ENCODE measurements around the gene PPP2R2C.

PPP2R2C gene

DNA sequence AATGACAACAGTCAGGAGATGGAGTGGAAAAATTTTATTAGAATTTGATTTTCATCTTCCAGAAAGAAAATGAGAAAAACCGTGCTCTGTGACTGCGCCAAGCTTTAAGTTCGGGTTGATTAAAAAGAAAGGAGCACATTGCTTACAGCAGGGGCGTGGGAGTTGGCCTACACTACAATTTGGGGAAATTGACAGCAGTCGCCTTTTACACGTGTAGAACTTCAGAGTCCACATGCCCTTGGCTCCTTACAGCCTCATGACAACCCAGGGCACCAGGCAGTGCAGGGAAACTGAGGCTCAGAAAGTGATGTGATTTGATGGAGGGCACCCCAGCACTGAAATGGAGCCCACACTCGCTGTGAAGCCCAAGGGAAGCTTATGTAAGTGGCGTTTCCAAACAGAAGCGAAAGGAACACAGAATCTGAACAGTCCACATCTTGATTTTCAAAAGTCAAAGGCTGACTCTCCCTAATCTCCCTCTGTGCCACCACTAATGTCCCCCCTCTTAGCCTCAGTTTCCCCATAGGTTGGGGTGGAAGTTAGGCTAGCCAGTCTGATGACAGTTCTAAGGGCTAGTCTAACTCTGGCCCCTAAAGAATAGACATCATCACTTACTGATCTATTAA lies 5.5 kb downstream of the PPP2R2C start:
- Histone ChIP-seq H3K9ac (ENCODE audit: low read depth, low read length) (no peak overlapping the region), H3K9me3 (ENCODE audit: control insufficient read depth, insufficient read depth, low read length) (no peaks in the 10 kb centered on the region), H3K27me3 (ENCODE audit: control insufficient read depth, insufficient read depth, low read length) (peaks cover 42% of the 10 kb centered on the region), H3K27ac (ENCODE audit: low read depth, low read length) (no peak overlapping the region), H3K36me3 (ENCODE audit: control insufficient read depth, insufficient read depth, low read length) (no peaks in the 10 kb centered on the region), H3K4me3 (ENCODE audit: low read depth, low read length) (no peak overlapping the region), H3K4me1 (ENCODE audit: control insufficient read depth, insufficient read depth, low read length) (peaks cover 10% of the 10 kb centered on the region)

DNA sequence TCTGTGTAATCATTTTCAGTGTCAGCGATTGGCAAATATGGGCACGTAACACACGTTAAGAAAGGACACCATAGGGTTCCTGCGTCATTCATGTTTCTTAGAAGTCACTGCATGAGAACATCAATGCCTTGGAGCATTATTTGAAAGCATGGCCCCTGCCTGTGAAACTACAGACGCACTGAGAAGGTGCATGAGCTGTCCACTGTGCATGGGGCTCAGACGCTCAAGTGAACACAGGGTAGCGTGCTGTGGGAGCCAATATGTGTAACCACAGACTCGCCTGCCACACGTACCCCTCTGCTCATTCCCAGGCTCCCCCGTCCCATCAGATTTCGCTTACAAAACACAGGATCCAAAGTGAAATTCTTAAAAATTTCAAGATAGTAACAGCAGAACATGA lies 6.5 kb downstream of the PPP2R2C start:
- no peak overlapping the region for H3K4me3 ChIP-seq (ENCODE audit: low read depth, low read length)
- no peaks in the 10 kb centered on the region for H3K36me3 ChIP-seq (ENCODE audit: control insufficient read depth, insufficient read depth, low read length)
- no peaks in the 10 kb centered on the region for H3K9me3 ChIP-seq (ENCODE audit: control insufficient read depth, insufficient read depth, low read length)
- H3K4me1 ChIP-seq (ENCODE audit: control insufficient read depth, insufficient read depth, low read length) = peaks cover 10% of the 10 kb centered on the region
- H3K9ac ChIP-seq (ENCODE audit: low read depth, low read length) = no peak overlapping the region
- H3K27me3 ChIP-seq (ENCODE audit: control insufficient read depth, insufficient read depth, low read length) = peaks cover 34% of the 10 kb centered on the region
- no peak overlapping the region for H3K27ac ChIP-seq (ENCODE audit: low read depth, low read length)

DNA sequence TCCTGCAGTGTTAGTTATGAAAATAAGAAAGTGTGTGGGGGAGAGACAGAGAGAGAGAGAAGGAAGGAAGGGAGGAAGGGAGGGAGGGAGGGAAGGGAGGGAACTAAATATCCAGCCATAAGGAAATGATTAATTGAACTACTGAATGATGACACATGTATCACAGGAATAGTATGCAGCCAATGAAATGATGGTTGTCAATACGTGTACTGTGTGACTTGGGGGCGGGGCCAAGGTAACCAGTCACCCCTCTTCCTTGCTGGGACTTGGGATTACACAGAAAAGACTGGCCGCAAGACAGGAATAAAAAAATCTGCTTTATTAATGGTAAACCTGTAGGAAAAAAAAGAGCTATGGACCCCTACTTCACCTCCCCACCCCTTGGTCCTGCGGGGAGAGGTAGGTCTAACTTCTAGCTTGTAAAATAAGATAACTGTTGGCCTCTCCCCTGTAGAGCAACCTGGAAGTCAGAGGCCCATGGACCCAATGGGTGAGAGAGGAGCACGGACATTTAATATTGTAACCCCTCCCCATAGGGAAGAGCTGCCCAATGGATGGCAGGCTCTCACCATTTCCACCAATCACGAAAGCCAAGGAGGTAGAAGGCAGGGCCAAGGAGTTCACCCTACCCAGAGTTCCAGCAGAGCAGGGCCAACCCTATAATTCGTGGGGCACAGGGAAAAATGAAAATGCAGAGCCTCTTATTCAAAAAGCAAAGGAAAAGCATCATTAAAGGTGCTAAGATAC lies 7.4 kb downstream of the PPP2R2C start:
- no peak overlapping the region for H3K4me3 ChIP-seq (ENCODE audit: low read depth, low read length)
- H3K27me3 ChIP-seq (ENCODE audit: control insufficient read depth, insufficient read depth, low read length) = peaks cover 24% of the 10 kb centered on the region

DNA sequence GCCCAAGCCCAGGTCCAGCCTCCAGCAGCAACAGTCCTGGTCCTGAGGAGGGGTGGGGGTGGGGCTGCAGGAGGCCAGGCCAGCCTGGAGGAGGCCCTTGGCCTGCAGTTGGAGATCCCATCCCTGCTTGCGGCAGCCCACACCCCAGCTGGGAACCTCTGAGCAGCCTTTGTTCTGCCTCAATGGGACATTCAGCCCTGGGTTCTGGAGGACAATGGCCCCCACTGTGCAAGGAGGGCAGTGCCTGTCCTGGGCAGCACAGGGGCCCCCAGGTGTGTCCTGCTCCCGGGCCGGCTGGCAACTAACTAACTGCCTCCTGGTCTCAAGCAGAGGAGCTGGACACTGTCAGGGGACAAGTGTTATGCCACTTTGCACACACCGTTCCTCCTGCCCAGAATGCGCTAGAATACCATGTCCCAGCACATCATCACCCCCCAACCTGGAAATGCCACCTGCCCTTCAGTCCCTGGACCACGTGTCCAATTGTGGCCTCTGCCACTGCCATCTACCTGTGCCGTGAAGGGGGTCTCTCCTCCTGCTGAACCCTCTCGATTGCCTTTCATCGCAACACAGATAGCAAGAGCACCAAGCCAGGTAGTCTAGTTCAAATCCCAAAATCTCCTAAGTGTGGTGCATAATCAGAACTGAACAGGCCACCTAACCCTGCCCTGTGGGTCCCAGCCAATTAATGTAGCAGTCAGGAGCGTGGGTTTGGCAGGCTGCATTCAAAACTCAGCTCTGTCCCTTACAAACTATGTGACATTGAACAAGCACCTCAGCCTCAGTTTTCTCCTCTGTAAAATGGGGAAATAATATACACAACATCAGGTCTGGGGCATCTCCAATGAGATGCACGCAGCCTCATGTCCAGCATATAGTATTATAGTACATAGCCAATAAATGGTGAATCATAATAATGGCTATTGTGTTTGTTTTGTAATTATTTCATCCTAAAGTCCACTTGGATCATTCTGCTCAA lies 8.8 kb downstream of the PPP2R2C start:
- peaks cover 11% of the 10 kb centered on the region for H3K27me3 ChIP-seq (ENCODE audit: control insufficient read depth, insufficient read depth, low read length)
- H3K4me3 ChIP-seq (ENCODE audit: low read depth, low read length) = no peak overlapping the region
- no peak overlapping the region for H3K27ac ChIP-seq (ENCODE audit: low read depth, low read length)
- H3K36me3 ChIP-seq (ENCODE audit: control insufficient read depth, insufficient read depth, low read length) = no peaks in the 10 kb centered on the region
- no peaks in the 10 kb centered on the region for H3K9me3 ChIP-seq (ENCODE audit: control insufficient read depth, insufficient read depth, low read length)
- no peak overlapping the region for H3K9ac ChIP-seq (ENCODE audit: low read depth, low read length)
- peaks cover 7% of the 10 kb centered on the region for H3K4me1 ChIP-seq (ENCODE audit: control insufficient read depth, insufficient read depth, low read length)

More for the DNA sequence above, 7.4 kb downstream of the PPP2R2C start:
- Histone ChIP-seq H3K4me1 (ENCODE audit: control insufficient read depth, insufficient read depth, low read length) (peaks cover 7% of the 10 kb centered on the region), H3K9ac (ENCODE audit: low read depth, low read length) (no peak overlapping the region), H3K9me3 (ENCODE audit: control insufficient read depth, insufficient read depth, low read length) (no peaks in the 10 kb centered on the region), H3K27ac (ENCODE audit: low read depth, low read length) (no peak overlapping the region), H3K36me3 (ENCODE audit: control insufficient read depth, insufficient read depth, low read length) (no peaks in the 10 kb centered on the region)

DNA sequence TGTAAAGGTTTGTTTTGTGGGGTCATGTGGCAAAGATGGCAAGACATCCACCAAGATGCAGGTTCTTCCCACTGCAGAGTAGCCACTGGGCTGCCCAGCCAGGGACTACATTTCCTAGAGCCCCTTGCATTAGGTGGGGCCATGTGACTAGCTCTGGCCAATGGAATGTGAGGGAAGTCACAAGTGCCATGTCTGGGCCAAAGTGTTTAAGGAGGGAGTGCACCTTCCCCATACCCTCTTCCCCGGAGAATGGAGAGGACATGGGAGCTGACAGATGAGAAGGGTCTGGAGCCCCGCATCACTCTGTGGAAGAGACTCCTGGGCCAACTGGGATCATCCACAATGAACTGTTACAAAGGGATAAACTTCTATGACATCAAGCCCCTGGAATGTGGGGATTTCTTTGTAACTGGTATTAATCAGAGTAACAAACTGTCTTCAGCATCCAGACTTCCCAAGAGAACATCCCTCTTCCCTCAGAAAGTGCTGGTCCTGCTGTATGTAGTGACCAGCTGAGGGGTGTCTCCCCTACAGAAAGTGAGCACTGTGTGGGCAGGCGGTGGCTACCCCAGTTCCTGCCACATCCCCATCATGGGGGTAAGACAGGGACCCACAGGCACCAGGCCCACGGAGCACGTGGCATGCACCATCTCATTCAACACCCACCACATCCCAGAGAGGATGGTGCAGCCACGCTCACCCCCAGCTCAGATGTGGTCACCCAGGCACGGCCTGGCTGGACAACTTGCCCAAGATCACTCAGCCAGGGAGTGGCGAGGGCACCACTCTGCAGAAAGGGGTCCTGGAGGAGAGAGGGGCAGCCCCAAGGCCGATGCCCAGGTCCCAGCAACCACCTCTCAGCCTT lies 10.9 kb downstream of the PPP2R2C start:
- Histone ChIP-seq H3K9me3 (ENCODE audit: control insufficient read depth, insufficient read depth, low read length) (no peaks in the 10 kb centered on the region), H3K4me3 (ENCODE audit: low read depth, low read length) (no peak overlapping the region), H3K27ac (ENCODE audit: low read depth, low read length) (no peak overlapping the region), H3K27me3 (ENCODE audit: control insufficient read depth, insufficient read depth, low read length) (no peaks in the 10 kb centered on the region), H3K4me1 (ENCODE audit: control insufficient read depth, insufficient read depth, low read length) (peaks cover 7% of the 10 kb centered on the region), H3K9ac (ENCODE audit: low read depth, low read length) (no peak overlapping the region), H3K36me3 (ENCODE audit: control insufficient read depth, insufficient read depth, low read length) (no peaks in the 10 kb centered on the region)

DNA sequence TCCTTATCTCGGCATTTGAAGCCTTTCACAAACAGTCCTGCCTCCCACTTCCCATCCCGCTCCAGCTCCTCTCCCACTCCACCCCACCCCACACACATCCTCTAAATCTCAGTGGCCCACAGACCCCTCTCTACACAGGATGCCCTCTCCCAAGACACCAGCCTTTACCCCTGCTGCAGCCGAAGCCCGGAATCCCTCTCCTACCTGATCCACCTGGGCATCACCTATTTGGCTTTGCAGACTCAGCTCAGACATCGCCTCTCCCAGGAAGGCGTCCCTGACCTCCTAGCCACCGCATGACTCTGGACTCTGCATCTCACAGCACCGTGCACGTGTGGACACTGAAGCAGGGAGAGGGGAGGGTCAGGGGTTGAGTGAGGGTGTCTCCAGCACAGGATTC lies 11.5 kb downstream of the PPP2R2C start:
- H3K4me1 ChIP-seq (ENCODE audit: control insufficient read depth, insufficient read depth, low read length) = peaks cover 7% of the 10 kb centered on the region
- no peaks in the 10 kb centered on the region for H3K9me3 ChIP-seq (ENCODE audit: control insufficient read depth, insufficient read depth, low read length)
- H3K27me3 ChIP-seq (ENCODE audit: control insufficient read depth, insufficient read depth, low read length) = no peaks in the 10 kb centered on the region
- H3K4me3 ChIP-seq (ENCODE audit: low read depth, low read length) = no peak overlapping the region
- no peak overlapping the region for H3K9ac ChIP-seq (ENCODE audit: low read depth, low read length)
- H3K36me3 ChIP-seq (ENCODE audit: control insufficient read depth, insufficient read depth, low read length) = no peaks in the 10 kb centered on the region
- no peak overlapping the region for H3K27ac ChIP-seq (ENCODE audit: low read depth, low read length)

DNA sequence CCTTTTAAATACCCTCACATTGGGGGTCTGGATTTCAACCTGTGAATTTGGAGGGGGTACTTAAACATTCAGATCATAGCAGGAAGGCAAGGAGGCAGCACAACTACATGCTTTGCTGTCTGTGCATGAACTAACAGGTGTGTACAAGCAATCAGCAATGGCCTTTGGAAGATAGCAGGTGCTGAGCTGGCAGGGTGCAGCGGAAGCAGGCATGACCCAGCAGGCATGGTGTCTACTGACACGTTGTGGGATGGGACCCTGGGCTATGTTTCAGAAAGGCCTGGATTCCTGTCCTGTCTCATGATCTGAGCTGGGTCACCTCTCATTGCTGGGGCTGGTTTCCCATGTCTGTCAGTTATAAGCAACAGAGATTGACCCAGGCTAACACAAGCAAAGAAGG lies 13.9 kb downstream of the PPP2R2C start:
- no peaks in the 10 kb centered on the region for H3K27me3 ChIP-seq (ENCODE audit: control insufficient read depth, insufficient read depth, low read length)
- no peaks in the 10 kb centered on the region for H3K9me3 ChIP-seq (ENCODE audit: control insufficient read depth, insufficient read depth, low read length)

DNA sequence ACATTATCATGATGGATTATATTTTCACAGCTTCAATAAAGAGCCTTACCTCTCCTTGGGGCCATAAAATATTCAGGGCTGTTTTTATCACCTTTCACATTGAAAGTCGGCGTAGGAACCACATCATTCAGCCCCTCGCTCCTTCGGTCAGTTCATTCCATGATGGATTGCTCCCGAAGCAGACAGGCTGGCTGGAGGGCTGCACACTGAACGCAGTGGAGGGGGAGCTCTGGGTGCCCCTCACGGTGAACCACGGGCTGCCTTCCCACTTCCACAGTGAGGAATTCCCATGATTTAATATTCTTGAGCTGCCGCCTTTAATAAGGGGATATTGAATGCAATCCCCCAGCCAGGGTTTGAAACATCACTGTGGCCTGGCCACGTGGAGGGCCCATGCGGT lies 16.0 kb downstream of the PPP2R2C start:
- H3K9me3 ChIP-seq (ENCODE audit: control insufficient read depth, insufficient read depth, low read length) = no peaks in the 10 kb centered on the region
- no peak overlapping the region for H3K9ac ChIP-seq (ENCODE audit: low read depth, low read length)
- no peaks in the 10 kb centered on the region for H3K36me3 ChIP-seq (ENCODE audit: control insufficient read depth, insufficient read depth, low read length)
- no peaks in the 10 kb centered on the region for H3K27me3 ChIP-seq (ENCODE audit: control insufficient read depth, insufficient read depth, low read length)
- H3K27ac ChIP-seq (ENCODE audit: low read depth, low read length) = no peak overlapping the region
- H3K4me1 ChIP-seq (ENCODE audit: control insufficient read depth, insufficient read depth, low read length) = no peaks in the 10 kb centered on the region
- no peak overlapping the region for H3K4me3 ChIP-seq (ENCODE audit: low read depth, low read length)

More for the DNA sequence above, 13.9 kb downstream of the PPP2R2C start:
- Histone ChIP-seq H3K4me1 (ENCODE audit: control insufficient read depth, insufficient read depth, low read length) (peaks cover 7% of the 10 kb centered on the region), H3K27ac (ENCODE audit: low read depth, low read length) (no peak overlapping the region), H3K4me3 (ENCODE audit: low read depth, low read length) (no peak overlapping the region), H3K9ac (ENCODE audit: low read depth, low read length) (no peak overlapping the region), H3K36me3 (ENCODE audit: control insufficient read depth, insufficient read depth, low read length) (no peaks in the 10 kb centered on the region)

DNA sequence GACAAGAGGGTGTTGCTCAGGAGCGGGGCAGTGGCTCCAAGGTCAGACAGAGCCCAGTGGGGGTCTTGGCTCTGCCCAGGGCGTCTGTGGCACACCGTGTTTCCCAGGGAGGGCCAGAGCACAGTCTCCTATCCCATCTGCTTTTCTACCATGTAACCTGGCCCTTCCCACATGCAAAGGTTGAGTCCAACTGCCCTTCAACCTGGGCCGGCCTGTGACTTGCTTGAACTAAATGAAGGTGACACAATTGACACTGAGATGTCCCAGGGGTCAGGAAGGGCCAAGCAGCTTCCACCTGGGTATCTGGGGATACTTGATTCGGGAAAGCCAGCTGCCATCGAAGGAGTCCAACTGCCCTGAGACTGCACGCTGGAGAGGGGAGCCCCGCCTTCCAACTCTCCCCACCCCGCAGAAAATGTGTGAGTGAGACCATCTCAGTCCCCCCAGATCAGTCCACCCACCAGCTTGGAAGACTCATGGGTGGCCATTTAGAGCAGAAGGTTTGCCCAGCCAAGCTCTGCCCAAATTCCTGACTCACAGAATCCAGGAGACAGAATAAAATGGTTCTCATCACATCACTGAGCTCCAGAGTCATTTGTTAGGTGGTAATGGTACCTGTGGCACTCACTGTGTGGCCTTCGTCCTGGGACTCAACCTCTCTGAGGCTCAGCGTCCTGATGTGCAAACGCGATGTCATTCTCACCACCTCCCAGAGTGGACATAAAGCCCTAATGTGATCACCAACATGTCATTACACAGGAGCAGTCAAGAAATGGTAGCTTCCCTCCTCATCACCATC lies 18.1 kb downstream of the PPP2R2C start:
- Histone ChIP-seq H3K36me3 (ENCODE audit: control insufficient read depth, insufficient read depth, low read length) (no peaks in the 10 kb centered on the region), H3K27me3 (ENCODE audit: control insufficient read depth, insufficient read depth, low read length) (no peaks in the 10 kb centered on the region), H3K4me1 (ENCODE audit: control insufficient read depth, insufficient read depth, low read length) (no peaks in the 10 kb centered on the region), H3K4me3 (ENCODE audit: low read depth, low read length) (no peak overlapping the region), H3K9me3 (ENCODE audit: control insufficient read depth, insufficient read depth, low read length) (no peaks in the 10 kb centered on the region), H3K27ac (ENCODE audit: low read depth, low read length) (no peak overlapping the region), H3K9ac (ENCODE audit: low read depth, low read length) (no peak overlapping the region)

DNA sequence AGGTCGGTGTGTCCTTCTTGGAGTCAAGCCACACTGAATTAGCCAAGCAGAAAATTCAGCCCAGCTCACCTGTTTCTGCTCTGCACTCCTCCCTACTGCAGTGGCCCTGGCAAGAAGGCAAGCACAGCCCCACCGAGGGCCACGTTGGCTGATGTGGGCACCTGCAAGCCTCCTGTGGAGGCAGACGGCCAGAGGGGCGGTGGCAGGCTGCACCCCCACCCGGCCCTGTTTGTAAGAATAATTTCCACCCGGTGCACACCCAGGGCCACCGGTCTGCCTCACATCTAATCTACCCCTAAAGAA lies 18.8 kb downstream of the PPP2R2C start:
- Histone ChIP-seq H3K27ac (ENCODE audit: low read depth, low read length) (no peak overlapping the region), H3K36me3 (ENCODE audit: control insufficient read depth, insufficient read depth, low read length) (no peaks in the 10 kb centered on the region), H3K4me1 (ENCODE audit: control insufficient read depth, insufficient read depth, low read length) (no peaks in the 10 kb centered on the region), H3K9ac (ENCODE audit: low read depth, low read length) (no peak overlapping the region), H3K27me3 (ENCODE audit: control insufficient read depth, insufficient read depth, low read length) (no peaks in the 10 kb centered on the region), H3K9me3 (ENCODE audit: control insufficient read depth, insufficient read depth, low read length) (no peaks in the 10 kb centered on the region), H3K4me3 (ENCODE audit: low read depth, low read length) (no peak overlapping the region)

All from HUES48 (cell line).